IPS-18c (cell line): ENCODE measurements around the gene LSP1.
A peak's percentile ranks its signal among the peaks of the same experiment; 100 is the strongest.

Experiments
- H3K4me3 ChIP-seq: 2 replicates; pipeline ENCODE4 v1.7.0; 2013; ENCODE audit warnings: low read depth, mild to moderate bottlenecking, low read length, moderate library complexity; ENCODE audit not compliant: insufficient read depth
- H3K9me3 ChIP-seq: one replicate; pipeline ENCODE4 v1.6.1; 2013; ENCODE audit warnings: mild to moderate bottlenecking, low read length, moderate library complexity; ENCODE audit not compliant: control insufficient read depth, insufficient read depth

The LSP1 gene

GRCh38 chr11:1832211-1832919 lies 20.5 kb upstream of the LSP1 start:
- H3K4me3 ChIP-seq, result peak overlapping the region; percentile 40; the same call in 1 of the 2 replicates
- no peaks in the 10 kb centered on the region for H3K9me3 ChIP-seq

DNA sequence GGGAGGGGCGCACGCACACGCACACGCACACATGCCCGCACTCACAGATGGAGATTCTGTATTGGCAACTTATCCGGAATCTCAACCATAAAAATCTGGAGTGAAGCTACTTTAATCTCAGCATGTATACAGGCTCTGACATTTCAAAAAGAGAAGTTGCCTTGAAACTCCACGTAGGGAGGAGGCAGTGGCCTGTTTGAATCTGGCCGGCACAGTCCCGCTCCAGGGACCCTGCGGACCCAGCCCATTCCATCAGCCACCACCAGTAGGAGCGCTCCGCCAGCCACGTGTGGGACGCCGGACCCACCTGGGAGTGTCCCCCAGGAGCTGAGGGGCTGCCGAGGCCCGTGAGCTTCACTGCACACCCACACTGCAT lies 20.0 kb upstream of the LSP1 start:
- peak overlapping the region; percentile 40; the same call in 1 of the 2 replicates for H3K4me3 ChIP-seq
- no peaks in the 10 kb centered on the region for H3K9me3 ChIP-seq

DNA sequence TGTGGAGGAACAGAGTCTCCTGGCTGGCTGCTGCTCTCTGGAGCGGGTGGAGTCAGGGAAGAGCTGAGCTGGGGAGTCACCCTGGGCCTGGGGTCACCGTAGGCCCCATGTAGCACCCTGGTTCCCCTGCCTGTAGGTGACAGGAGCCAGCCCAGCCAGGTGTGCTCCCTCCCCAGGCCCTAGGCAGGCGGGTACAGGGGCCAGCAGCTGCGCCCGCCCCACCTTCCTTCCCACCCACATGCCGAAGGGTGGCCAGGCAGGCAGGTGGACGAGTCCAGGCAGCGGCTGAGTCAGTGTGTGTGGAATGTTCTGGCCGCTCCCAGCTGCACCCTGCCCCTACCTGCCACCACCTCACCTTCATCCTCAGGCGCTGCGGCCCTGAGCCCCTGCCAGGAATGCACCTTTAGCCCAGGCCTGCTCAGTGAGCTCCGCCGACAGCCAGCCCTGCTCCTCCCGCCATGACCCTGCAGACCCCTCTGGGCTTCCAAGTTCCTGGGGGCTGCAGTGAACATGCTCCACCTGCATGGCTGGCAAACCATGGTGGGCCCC lies 18.7 kb upstream of the LSP1 start:
- H3K4me3 ChIP-seq, result no peak overlapping the region

GRCh38 chr11:1834779-1835670 lies 17.9 kb upstream of the LSP1 start, which contains the start of gene SYT8:
TSS of gene SYT8 (plus strand) at chr11:1834990. CDS start at chr11:1835106, 116 bp downstream.
- no peak within 1 kb of the TSS for H3K4me3 ChIP-seq

More for the DNA sequence above, 18.7 kb upstream of the LSP1 start:
- H3K9me3 ChIP-seq, result no peaks in the 10 kb centered on the region

GRCh38 chr11:1835671-1836010 lies 17.2 kb upstream of the LSP1 start:
- Histone ChIP-seq H3K4me3 (no peak overlapping the region), H3K9me3 (no peaks in the 10 kb centered on the region)

More at GRCh38 chr11:1834779-1835670, 17.9 kb upstream of the LSP1 start, which contains the start of gene SYT8:
- H3K9me3 ChIP-seq, result no peaks in the 10 kb centered on the region

- no peaks in the 10 kb centered on the region for H3K9me3 ChIP-seq
These were observed 16.6 kb upstream of the LSP1 start for GRCh38 chr11:1836011-1836945.

GRCh38 chr11:1837171-1838076 lies 15.5 kb upstream of the LSP1 start:
- H3K9me3 ChIP-seq, result no peaks in the 10 kb centered on the region
- H3K4me3 ChIP-seq, result no peak overlapping the region

More at GRCh38 chr11:1836011-1836945, 16.6 kb upstream of the LSP1 start:
- no peak overlapping the region for H3K4me3 ChIP-seq

DNA sequence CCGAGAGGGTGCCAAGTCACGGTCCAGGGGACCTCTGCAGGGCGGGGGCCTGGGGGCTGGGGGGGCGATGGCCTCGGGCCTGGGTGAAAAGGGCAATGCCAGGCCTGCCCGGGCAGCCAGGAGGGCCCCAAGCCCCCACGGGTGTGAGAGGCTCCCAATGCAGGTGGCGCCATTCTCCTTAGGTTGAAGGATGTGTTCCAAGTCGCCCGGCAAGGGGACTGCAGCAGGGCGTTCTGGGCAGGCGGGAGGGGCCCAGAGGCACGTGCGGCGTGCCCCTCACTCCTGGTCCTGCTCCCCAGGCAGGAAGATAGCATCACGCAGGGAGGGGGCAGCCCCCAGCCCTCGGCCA lies 14.8 kb upstream of the LSP1 start:
- no peaks in the 10 kb centered on the region for H3K9me3 ChIP-seq
- H3K4me3 ChIP-seq, result no peak overlapping the region

DNA sequence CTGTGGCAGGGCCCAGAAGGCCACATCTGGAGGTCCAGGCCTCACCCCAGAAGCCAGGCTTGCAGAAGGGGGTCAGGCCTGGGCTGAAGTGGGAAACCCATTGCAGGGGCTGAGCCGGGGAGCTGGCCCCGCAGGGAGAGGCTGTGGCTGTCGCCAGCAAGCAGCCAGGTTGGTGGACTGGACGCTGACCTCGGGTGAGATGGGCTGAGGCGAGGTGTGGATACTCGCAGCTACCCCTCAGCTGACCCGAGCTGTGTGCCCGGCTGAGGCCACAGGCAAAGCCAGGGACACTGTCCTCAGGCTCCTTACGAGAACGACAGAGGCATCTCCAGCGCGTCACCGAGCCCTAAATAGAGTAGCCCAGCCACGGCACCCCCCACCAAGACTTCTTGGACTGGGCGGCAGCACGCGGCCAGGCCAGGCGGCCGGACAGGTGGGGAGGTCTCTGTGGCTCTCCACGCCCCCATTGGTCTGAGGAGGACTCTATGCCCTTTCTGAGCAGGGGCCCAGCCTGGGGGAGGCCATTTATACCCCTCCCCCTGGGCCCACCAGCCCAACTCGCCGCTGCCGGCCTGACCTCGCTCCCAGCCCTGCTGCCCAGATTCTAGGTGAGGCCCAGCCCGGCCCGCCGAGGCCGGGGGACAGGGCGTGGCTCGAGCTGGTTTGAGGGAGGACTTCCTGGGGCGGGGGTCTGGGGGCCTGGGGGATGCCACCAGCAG lies 14.3 kb upstream of the LSP1 start, which contains the start of gene TNNI2:
Gene TNNI2 (plus strand): TSS at position 556 of the 719 bp plus-strand sequence. CDS start 716 bp downstream, outside the sequence.
- no peaks in the 10 kb centered on the region for H3K9me3 ChIP-seq
- H3K4me3 ChIP-seq, result no peak within 1 kb of the TSS

GRCh38 chr11:1839204-1839923 lies 13.5 kb upstream of the LSP1 start:
- no peaks in the 10 kb centered on the region for H3K9me3 ChIP-seq
- no peak overlapping the region for H3K4me3 ChIP-seq

DNA sequence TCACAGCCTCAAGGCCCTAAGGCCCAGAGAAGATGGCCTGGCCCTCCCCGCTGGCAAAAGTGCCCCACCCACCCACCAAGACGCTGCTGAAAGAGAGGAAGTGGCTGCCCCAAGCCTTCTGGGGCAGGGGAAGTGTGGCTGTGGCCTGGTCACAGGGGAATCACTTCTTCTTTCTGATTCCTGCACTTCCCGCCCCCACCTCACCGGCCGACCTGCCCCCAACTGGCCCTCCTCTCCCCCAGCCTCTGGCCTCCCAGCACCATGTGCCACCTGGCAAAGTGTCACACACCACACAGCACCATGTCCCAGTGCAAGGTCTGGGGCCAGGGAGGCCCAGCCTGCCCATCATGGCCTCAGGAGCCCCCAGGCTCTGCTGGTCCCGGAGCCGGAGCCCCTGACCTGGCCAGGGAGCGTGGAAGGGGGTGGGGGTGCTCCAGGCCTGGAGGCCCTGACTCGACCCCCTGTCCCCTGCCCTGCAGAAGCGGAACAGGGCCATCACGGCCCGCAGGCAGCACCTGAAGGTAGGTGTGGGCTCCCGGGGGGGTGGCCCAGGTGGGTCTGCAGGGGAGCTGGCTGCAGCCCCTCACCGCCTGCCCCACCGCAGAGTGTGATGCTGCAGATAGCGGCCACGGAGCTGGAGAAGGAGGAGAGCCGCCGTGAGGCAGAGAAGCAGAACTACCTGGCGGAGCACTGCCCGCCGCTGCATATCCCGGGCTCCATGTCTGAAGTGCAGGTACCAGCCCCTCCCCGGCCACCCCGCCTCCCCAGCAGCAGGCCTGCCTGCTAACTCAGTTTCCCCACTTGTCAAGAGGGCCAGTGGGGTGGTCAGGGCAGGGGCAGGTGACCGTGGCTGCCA lies 12.7 kb upstream of the LSP1 start:
- H3K4me3 ChIP-seq, result no peak overlapping the region
- no peaks in the 10 kb centered on the region for H3K9me3 ChIP-seq

DNA sequence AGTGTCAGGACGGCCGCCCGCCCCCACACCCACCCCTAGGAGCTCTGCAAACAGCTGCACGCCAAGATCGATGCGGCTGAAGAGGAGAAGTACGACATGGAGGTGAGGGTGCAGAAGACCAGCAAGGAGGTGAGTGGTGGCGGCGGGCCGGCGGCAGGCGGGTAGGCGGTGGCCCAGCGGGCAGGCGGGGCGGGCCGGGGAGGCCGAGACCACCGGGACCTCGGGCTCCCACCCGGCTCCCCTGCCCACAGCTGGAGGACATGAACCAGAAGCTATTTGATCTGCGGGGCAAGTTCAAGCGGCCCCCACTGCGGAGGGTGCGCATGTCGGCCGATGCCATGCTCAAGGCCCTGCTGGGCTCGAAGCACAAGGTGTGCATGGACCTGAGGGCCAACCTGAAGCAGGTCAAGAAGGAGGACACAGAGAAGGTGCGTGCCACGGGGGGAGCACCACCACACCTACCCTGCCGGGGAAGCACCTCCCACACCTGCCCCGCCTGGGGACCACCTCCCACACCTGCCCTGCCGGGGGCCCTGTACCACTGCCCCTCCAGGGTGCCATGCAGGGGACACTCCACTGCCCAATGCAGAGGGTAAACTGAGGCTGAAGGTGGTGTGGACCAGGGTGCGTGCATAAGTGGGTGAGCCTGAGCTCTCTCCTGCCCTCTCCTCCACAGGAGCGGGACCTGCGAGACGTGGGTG lies 12.0 kb upstream of the LSP1 start:
- Histone ChIP-seq H3K9me3 (no peaks in the 10 kb centered on the region), H3K4me3 (no peak overlapping the region)

DNA sequence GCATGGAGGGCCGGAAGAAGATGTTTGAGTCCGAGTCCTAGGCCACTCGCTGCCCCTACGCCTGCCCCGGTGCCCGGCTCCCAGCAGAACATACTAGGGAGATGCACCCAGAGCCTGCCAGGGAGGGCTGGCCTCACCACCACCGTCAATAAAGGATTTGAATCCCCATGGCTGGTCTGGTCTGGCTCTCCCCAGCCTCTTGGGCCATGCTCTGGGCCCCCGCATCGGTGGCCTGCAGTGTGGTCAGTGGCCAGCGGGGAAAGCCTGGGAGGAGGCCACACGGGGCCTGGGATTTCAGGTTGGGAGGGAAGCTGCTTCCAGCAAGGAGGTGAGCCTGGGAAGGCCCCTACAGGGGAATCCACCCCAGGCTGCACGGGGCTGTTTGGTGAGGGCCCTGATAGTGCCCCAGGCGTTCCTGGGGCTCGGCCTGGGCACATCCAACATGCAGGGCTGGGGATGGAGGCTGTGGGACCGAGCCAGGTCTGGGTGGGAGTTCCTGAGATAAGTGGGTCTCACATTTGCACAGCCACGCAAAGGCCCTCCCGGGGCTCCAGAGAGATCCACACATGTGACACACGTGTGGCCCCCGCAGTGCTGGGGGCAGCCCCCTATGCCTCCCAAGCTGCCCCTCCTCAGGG lies 11.3 kb upstream of the LSP1 start:
- H3K4me3 ChIP-seq, result no peak overlapping the region

More for the DNA sequence above, 11.3 kb upstream of the LSP1 start:
- H3K9me3 ChIP-seq, result no peaks in the 10 kb centered on the region
